Naive B cell (primary cell): ENCODE data around the gene LIN37. TPM values are rescaled to one million over a fixed set of nuclear protein-coding genes. Genes with fewer than 3 reads are reported as not detected.
"Not testable (repeated sequence)": the region's sequence is repeated elsewhere in the genome, so short reads cannot be mapped to it uniquely, and the experiment has no call there.

ENCODE experiments used
- ATAC-seq, 2 donors: fragments of 150-1000 bp; cut with Tn5 transposase; 2 replicates each; pipeline ENCODE4 v1.10.0; 2021; ENCODE audit warnings: low read depth in 2 of 2, mild to moderate bottlenecking in 2 of 2, moderate library complexity in 2 of 2
- DNase-seq: peaks from one replicate; pipeline ENCODE4 v3.0.0; 2022
- H3K27ac Mint-ChIP-seq, 6 donors: one replicate each; pipeline ENCODE4 v1.8.0; 2020 to 2022; ENCODE audit warnings: mild to moderate bottlenecking in 6 of 6, mixed read lengths in 6 of 6, moderate library complexity in 5 of 6, inconsistent platforms in 2 of 6
- H3K27me3 Mint-ChIP-seq, 3 donors: one replicate each; pipeline ENCODE4 v1.8.0; 2021 to 2022; ENCODE audit warnings: mixed read lengths in 3 of 3, mild to moderate bottlenecking in 1 of 3
- H3K36me3 Mint-ChIP-seq, 2 donors: one replicate each; pipeline ENCODE4 v1.8.0; 2020 to 2022; ENCODE audit warnings: mixed read lengths in 2 of 2, inconsistent platforms in 1 of 2, mild to moderate bottlenecking in 1 of 2
- H3K4me1 Mint-ChIP-seq, 3 donors: one replicate each; pipeline ENCODE4 v1.8.0; 2020 to 2022; ENCODE audit warnings: mixed read lengths in 3 of 3, inconsistent platforms in 1 of 3, mild to moderate bottlenecking in 1 of 3, moderate library complexity in 1 of 3
- H3K4me3 Mint-ChIP-seq, 8 donors: one replicate each; pipeline ENCODE4 v1.8.0; 2020 to 2022; ENCODE audit warnings: mild to moderate bottlenecking in 8 of 8, mixed read lengths in 8 of 8, moderate library complexity in 8 of 8, inconsistent platforms in 2 of 8
- H3K9me3 Mint-ChIP-seq, 7 donors: one replicate each; pipeline ENCODE4 v1.8.0; 2020 to 2022; ENCODE audit warnings: mixed read lengths in 7 of 7, mild to moderate bottlenecking in 5 of 7, inconsistent platforms in 2 of 7, moderate library complexity in 1 of 7
- polyA plus RNA-seq, 6 donors: library from polyadenylated mRNA; unstranded; fragments of 300-500 nt; fragmentation: Illumina TruSeq; gene quantifications; one replicate each; pipeline ENCODE4 v1.2.3, GENCODE V29; 2021; ENCODE audit warnings: low read depth in 6 of 6

Gene LIN37
- polyA plus RNA-seq, 6 donors from 2014 or later = 8.1 to 17.9 (median 11.1) TPM

GRCh38 chr19:35768082-35768421 lies 19.7 kb downstream of the LIN37 start:
- Mint-ChIP-seq H3K27me3 (no peaks in the 10 kb centered on the region), H3K4me3 (peak overlapping the region in 1 of 8 donors; percentile 34), H3K9me3 (no peaks in the 10 kb centered on the region), H3K4me1 (peaks cover 3 to 10% (median 5%) of the 10 kb centered on the region in 3 donors), H3K27ac (peak overlapping the region in 1 of 6 donors; percentile 63), H3K36me3 (no peaks in the 10 kb centered on the region)
- ATAC-seq (no peak), DNase-seq (no peak)

GRCh38 chr19:35772362-35772761 lies 24.0 kb downstream of the LIN37 start:
- H3K4me3 Mint-ChIP-seq, H3K36me3 Mint-ChIP-seq, H3K27ac Mint-ChIP-seq, ATAC-seq, DNase-seq, H3K27me3 Mint-ChIP-seq, H3K9me3 Mint-ChIP-seq: not testable (repeated sequence)
- H3K4me1 Mint-ChIP-seq = peaks cover 12 to 22% (median 20%) of the 10 kb centered on the region in 3 donors

GRCh38 chr19:35773020-35773806 lies 24.8 kb downstream of the LIN37 start:
- no peak for ATAC-seq
- Mint-ChIP-seq H3K4me3 (peak overlapping the region in 1 of 8 donors; percentile 57), H3K27ac (no peak overlapping the region), H3K4me1 (peaks cover 12 to 20% (median 20%) of the 10 kb centered on the region in 3 donors), H3K36me3 (no peaks in the 10 kb centered on the region), H3K9me3 (peaks cover 0 to 1% (median 0%) of the 10 kb centered on the region in 7 donors), H3K27me3 (no peaks in the 10 kb centered on the region)
- DNase-seq = no peak

GRCh38 chr19:35774274-35775045 lies 26.1 kb downstream of the LIN37 start:
- H3K9me3 Mint-ChIP-seq = peaks cover 0 to 1% (median 0%) of the 10 kb centered on the region in 7 donors
- H3K27me3 Mint-ChIP-seq = no peaks in the 10 kb centered on the region
- ATAC-seq = no peak
- H3K27ac Mint-ChIP-seq = peak overlapping the region in 2 of 6 donors; percentile 62 to 85
- peak overlapping the region; percentile 83 to 92 (median 90) for H3K4me3 Mint-ChIP-seq
- no peak for DNase-seq
- H3K36me3 Mint-ChIP-seq = no peaks in the 10 kb centered on the region
- H3K4me1 Mint-ChIP-seq = peaks cover 12 to 18% (median 15%) of the 10 kb centered on the region in 3 donors

GRCh38 chr19:35775046-35775297 lies 26.6 kb downstream of the LIN37 start:
- peaks cover 12 to 18% (median 15%) of the 10 kb centered on the region in 3 donors for H3K4me1 Mint-ChIP-seq
- DNase-seq = no peak
- no peaks in the 10 kb centered on the region for H3K36me3 Mint-ChIP-seq
- ATAC-seq = peak in 1 of 2 donors; percentile 3
- no peaks in the 10 kb centered on the region for H3K27me3 Mint-ChIP-seq
- peak overlapping the region; percentile 83 to 92 (median 90) for H3K4me3 Mint-ChIP-seq
- H3K27ac Mint-ChIP-seq = peak overlapping the region in 1 of 6 donors; percentile 85
- H3K9me3 Mint-ChIP-seq = peaks cover 0 to 1% (median 0%) of the 10 kb centered on the region in 7 donors

- peak; percentile 99 for DNase-seq
- peak; percentile 95 to 97 for ATAC-seq
- Mint-ChIP-seq H3K27ac (peak within 1 kb of the TSS in 3 of 6 donors; percentile 62 to 85 (median 81)), H3K4me1 (peaks cover 12 to 18% (median 15%) of the 10 kb centered on the region in 3 donors), H3K36me3 (no peaks in the 10 kb centered on the region), H3K9me3 (peaks cover 0 to 1% (median 0%) of the 10 kb centered on the region in 7 donors), H3K4me3 (peak within 1 kb of the TSS; percentile 83 to 92 (median 90)), H3K27me3 (no peaks in the 10 kb centered on the region)
Measured at GRCh38 chr19:35775298-35776101, 27.1 kb downstream of the LIN37 start, which contains the start of gene ARHGAP33. ARHGAP33 (plus strand) TSS chr19:35775564; CDS start chr19:35775659, 95 bp downstream.

- H3K9me3 Mint-ChIP-seq = peaks cover 0 to 1% (median 0%) of the 10 kb centered on the region in 7 donors
- no peaks in the 10 kb centered on the region for H3K27me3 Mint-ChIP-seq
- ATAC-seq (no peak), DNase-seq (no peak)
- H3K4me1 Mint-ChIP-seq = peaks cover 12 to 18% (median 15%) of the 10 kb centered on the region in 3 donors
- H3K4me3 Mint-ChIP-seq = peak overlapping the region; percentile 63 to 89 (median 83)
- H3K36me3 Mint-ChIP-seq = no peaks in the 10 kb centered on the region
- peak overlapping the region in 1 of 6 donors; percentile 81 for H3K27ac Mint-ChIP-seq
Measured at GRCh38 chr19:35776102-35776788, 27.9 kb downstream of the LIN37 start.

GRCh38 chr19:35777086-35777841 lies 28.9 kb downstream of the LIN37 start:
- Mint-ChIP-seq H3K36me3 (no peaks in the 10 kb centered on the region), H3K27ac (peak overlapping the region in 2 of 6 donors; percentile 21 to 44), H3K4me3 (peak overlapping the region in 6 of 8 donors; percentile 20 to 89 (median 63)), H3K27me3 (no peaks in the 10 kb centered on the region), H3K4me1 (peaks cover 12 to 18% (median 15%) of the 10 kb centered on the region in 3 donors), H3K9me3 (peaks cover 0 to 1% (median 0%) of the 10 kb centered on the region in 7 donors)
- ATAC-seq = no peak
- DNase-seq = no peak

- Mint-ChIP-seq H3K4me1 (peaks cover 12 to 18% (median 17%) of the 10 kb centered on the region in 3 donors), H3K27me3 (no peaks in the 10 kb centered on the region), H3K9me3 (peaks cover 0 to 1% (median 0%) of the 10 kb centered on the region in 7 donors), H3K36me3 (no peaks in the 10 kb centered on the region), H3K4me3 (peak overlapping the region in 4 of 8 donors; percentile 19 to 63 (median 20)), H3K27ac (peak overlapping the region in 1 of 6 donors; percentile 7)
- DNase-seq (no peak), ATAC-seq (no peak)
Measured at GRCh38 chr19:35777961-35778360, 29.6 kb downstream of the LIN37 start.

GRCh38 chr19:35779033-35779432 lies 30.7 kb downstream of the LIN37 start:
- peak overlapping the region in 1 of 8 donors; percentile 29 for H3K4me3 Mint-ChIP-seq
- DNase-seq = no peak
- H3K27ac Mint-ChIP-seq = no peak overlapping the region
- no peak for ATAC-seq
- H3K4me1 Mint-ChIP-seq = peaks cover 18 to 23% (median 21%) of the 10 kb centered on the region in 3 donors
- peaks cover 0 to 1% (median 0%) of the 10 kb centered on the region in 7 donors for H3K9me3 Mint-ChIP-seq
- H3K36me3 Mint-ChIP-seq = no peaks in the 10 kb centered on the region
- H3K27me3 Mint-ChIP-seq = no peaks in the 10 kb centered on the region

- Mint-ChIP-seq H3K4me3 (no peak overlapping the region), H3K36me3 (no peaks in the 10 kb centered on the region), H3K27ac (no peak overlapping the region), H3K4me1 (peaks cover 10 to 17% (median 13%) of the 10 kb centered on the region in 3 donors), H3K27me3 (no peaks in the 10 kb centered on the region), H3K9me3 (peaks cover 0 to 1% (median 0%) of the 10 kb centered on the region in 7 donors)
- no peak for DNase-seq
- ATAC-seq = no peak
Measured at GRCh38 chr19:35780058-35780457, 31.7 kb downstream of the LIN37 start.

GRCh38 chr19:35780717-35781116 lies 32.3 kb downstream of the LIN37 start:
- H3K27me3 Mint-ChIP-seq = no peaks in the 10 kb centered on the region
- no peak for DNase-seq
- no peak overlapping the region for H3K4me3 Mint-ChIP-seq
- H3K4me1 Mint-ChIP-seq = peaks cover 9 to 17% (median 10%) of the 10 kb centered on the region in 3 donors
- ATAC-seq = no peak
- H3K36me3 Mint-ChIP-seq = no peaks in the 10 kb centered on the region
- H3K27ac Mint-ChIP-seq = no peak overlapping the region
- H3K9me3 Mint-ChIP-seq = peaks cover 0 to 1% (median 0%) of the 10 kb centered on the region in 7 donors
